ENCODE data around the gene DNAJA3.

- TF ChIP-seq SUZ12 (IDR thresholded peaks at IDR 0.05) (no peak), FOXM1 (IDR thresholded peaks at IDR 0.05; ENCODE audit: borderline replicate concordance) (no peak), BHLHE40 (IDR thresholded peaks at IDR 0.05; ENCODE audit: borderline replicate concordance) (no peak), TARDBP (IDR thresholded peaks at IDR 0.05) (no peak), ZNF384 (IDR thresholded peaks at IDR 0.05) (no peak), FOXA1 (IDR thresholded peaks at IDR 0.05) (no peak), NFRKB (IDR thresholded peaks at IDR 0.05) (no peak)
These were observed 15.2 kb upstream of the DNAJA3 start for GRCh38 chr16:4410335-4411075.
